Activated naive CD8-positive, alpha-beta T cell treated with anti-CD3 and anti-CD28 coated beads, Interleukin-2, amount 50 U/mL, for 16 hours (primary cell): ENCODE results near the gene ZNF511.

ENCODE experiments used
- DNase-seq: peaks from one replicate; pipeline ENCODE4 v3.0.0-alpha.2; 2020; ENCODE audit warnings: low read depth, low spot score

ZNF511 gene

DNA sequence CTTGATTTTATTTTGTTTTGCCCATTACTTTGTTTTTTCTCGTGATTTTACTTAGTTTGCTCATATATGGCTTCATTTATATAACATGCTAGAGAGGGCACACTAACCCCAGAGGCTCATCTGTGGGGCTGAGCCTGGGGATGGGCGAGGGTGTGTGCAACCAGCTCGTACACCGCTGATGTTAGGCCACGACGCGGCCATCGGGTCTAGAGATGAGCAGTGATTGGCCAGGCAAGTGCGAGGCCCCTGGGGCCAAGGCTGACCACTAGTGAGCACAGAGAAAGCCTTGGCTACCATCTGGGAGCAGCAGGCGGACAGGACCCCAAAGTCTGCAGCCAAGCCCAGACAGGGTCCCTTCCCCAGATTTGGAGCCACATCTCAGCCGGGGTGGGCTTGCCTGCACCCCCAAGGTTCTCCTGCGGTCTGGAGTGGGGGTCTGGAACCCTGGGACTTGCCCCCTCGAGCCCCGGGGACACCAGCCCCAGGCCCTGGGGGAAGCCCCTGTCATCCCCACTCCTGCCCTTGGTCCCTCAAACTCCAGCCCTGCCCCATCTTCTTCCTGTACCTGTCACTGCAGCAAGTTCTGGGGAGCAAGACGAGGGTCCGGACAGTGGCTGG lies 45.4 kb downstream of the ZNF511 start:
- no peak for DNase-seq

DNA sequence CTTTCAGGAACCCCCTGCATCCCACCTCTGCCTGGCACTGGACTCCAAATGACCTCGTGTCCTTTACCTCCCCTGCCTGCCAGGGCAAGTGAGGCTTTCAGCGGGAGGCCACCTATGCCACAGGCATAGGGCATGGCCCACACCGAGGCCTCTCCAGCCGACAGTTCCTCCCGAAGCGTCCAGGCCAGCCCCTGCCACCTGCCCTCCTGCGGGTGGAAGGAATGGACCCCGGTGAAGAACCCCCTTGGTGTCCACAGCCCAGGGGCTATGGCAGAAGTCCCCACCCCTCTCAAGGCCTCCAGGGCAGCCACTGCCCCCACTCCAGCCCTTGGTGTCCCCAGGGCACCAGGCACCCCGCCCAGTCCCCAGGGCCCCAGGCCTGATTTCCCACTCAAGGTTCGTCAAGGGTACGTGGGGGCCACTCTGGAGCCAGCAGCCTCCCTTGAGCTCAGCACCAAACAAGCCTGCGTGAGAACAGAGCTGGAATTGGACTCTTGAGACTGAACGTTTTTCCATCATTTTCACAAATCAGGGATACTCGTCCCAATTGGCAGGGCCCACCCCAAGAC lies 46.0 kb downstream of the ZNF511 start:
- no peak for DNase-seq

DNA sequence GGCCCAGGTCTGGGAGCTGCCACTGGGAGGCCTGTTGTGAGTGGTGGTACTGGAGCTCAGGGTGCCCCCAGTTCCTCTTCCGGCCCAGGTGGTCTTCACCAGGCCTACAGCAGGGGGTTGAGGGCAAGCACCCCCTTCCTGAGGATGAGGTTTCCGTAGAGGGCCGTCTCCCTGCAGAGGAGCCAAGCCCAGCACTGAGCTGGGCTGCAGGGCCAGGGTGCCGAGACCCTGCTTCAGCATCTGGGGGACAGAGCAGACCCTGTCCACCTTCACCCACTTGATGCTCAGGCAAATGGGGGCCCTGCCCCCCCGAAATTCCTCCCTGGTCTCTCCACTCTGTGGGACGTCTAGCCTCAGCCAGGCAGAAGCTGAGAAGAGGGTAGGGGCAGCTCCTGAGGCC lies 46.6 kb downstream of the ZNF511 start:
- DNase-seq, result no peak

DNA sequence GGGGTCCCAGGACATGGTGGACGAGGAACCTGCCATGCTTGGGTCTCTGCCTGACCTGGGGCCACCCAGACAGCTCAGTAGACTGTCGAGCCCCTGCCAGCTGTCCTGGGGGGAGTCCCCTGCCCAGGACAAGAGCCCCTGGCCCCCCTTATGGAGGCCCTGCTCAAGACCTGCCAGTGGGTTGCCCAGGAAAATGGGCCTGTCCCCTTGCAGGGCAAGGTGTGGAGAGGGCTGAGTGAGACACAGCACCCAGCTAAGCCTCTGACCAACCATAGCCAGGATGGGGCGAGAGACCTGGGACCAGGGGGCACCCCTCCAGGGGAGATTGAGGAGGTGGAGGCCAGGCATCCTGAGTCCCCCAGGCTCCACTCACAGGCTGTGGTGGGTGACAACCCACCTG lies 47.3 kb downstream of the ZNF511 start:
- no peak for DNase-seq

DNA sequence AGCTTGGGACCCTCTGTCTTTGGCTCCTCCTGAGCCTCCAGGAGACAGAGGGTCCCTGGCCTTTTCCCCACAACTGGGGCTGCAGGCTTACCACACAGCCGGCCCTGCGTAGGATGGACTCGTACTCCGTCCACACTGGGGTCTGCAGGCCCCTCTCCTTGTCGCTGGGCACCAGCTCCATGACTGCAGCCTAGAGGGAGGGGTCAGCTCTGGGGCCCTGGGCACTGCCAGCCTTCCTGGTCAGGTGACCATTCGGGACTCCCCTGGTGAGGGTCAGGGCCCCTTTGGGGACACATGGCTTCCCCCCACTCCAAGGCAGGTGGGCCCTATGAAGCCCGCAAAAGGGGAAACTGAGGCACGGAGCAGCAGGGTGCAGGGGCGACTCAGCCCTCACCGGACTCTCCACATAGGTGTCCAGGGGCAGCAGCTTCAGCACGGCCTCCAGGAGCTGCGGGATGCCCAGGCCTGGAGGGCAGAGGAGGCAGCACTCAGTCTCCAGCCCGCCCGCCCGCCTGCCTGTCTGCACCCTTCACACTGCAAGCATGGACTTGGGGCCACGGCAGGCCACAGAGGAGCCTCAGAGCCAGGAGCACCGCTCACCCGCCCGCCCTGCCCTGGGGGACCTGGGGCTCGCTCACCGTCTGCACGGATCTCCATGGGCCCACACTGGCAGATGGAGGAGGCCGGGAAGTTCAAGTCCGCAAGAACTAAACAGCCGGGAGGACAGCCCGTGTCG lies 48.0 kb downstream of the ZNF511 start:
- DNase-seq, result no peak

DNA sequence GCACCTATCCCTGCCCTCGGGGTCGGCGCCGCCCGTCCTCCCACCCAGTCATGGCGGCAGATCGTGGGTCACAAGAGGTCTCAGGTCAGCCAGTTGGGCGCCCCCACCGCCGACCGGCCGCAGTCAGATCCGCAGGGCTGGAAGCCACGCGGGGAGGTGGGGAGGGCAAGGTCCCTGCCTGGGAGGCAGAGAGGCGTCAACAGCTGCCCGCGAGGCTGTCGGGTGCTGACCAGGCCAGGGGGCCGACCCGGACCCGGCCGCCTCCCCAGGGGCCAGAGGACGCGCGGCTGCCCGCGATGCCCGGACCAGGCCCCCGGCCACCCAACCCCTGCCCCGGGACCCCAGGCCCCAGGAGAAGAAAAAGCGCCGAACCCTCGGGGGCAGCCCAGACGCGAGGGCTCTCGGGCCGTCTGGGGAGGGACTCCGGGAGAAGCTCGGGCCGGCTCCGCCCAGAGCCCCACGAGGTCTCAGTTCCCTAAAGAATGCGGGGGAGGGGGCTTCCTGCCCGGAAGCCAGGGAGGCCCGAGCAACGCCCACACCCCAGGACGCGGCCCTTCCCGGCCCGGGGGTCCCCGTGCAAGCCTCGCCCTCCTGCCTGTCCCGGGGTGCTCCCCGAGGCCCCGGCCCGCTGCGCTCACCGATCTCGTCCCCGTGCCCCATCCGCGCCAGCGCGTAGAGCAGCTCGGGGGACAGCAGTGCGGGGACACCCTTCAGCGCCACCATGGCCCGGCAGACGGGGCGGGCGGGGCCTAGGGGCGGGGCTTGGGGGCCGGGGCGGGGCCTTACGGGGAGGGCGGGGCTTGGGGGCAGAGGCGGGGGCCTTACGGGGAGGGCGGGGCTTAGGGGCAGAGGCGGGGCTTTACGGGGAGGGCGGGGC lies 48.8 kb downstream of the ZNF511 start, which contains the start of gene FUOM:
Gene FUOM, minus strand, starts transcription at position 735 of the 877 bp plus-strand sequence. Its CDS starts 12 bp downstream, at position 723.
- DNase-seq, result peak; percentile 38

DNA sequence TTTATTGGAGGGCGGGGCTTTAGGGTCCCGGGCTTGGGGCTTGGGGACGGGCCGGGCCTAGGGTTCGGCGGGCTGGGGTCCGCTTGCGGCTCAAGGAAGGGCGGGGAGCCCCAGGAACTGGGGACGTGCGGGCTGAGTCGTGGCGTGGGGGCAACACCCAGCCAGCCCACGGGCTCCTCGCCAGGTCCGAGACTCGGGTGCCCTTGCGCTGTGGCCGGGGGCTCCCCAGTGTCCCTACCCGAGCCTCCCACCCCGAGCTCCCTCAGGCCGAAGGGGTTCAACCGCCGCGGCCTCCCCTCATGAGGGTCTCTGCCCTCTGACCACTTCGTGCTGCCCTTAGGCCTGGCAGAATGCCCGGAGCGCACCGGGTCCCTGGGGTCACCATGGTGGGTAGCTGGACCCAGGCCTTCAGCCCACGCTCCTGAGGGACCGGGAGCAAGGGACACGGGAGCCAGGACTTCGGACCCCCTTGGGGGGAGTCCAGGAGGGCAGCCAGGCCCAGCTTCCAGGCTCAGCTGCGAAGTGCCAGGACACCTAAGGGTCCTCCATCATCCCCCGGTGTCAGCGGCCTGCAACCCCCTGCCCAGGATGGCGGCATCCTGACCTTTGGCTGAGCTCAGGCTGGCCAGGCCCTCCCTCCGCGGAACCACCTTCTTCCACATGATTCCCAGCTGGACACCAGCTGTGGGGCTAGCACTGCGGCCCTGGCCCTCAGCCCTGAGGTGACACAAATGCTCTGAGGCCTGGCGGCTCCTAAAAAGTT lies 49.6 kb downstream of the ZNF511 start:
- no peak for DNase-seq

DNA sequence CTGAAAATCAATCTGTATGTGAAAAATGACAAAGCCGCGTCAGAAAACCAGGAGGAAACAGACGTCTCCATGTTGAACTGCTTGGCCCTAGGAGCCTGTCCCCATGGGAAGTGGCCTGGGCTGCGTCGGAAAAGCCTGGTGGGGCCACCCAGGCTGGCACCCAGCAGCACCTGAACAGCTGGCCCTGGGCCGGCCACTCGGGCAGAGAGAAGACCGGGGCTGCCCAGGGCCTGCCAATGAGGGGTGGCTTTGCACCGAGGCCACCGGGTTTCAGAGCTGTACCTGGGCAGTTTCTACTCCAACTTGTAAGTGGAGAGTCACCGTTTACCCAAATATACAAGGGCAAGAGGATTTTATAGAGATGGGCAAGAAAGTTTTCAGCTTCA lies 50.2 kb downstream of the ZNF511 start:
- no peak for DNase-seq

DNA sequence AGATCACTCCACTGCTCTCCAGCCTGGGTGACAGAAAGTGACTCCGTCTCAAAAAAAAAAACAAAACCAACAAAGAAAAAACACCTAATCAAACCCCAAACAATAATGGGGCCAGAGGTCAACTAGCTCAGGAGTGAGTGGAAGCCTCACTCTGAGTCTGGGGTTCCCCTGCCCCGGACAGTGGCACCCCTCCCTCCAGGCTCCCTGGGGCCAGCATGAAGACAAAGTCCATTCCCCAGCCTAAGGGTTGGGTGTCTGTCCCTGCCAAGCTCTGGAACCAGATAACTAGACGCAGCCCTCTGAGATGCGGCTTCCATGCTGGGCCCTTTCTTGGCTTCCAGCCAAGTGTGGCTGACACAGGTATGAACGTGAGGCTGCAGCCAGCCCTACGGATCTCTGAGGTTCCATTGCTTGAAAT lies 50.8 kb downstream of the ZNF511 start:
- DNase-seq, result no peak

DNA sequence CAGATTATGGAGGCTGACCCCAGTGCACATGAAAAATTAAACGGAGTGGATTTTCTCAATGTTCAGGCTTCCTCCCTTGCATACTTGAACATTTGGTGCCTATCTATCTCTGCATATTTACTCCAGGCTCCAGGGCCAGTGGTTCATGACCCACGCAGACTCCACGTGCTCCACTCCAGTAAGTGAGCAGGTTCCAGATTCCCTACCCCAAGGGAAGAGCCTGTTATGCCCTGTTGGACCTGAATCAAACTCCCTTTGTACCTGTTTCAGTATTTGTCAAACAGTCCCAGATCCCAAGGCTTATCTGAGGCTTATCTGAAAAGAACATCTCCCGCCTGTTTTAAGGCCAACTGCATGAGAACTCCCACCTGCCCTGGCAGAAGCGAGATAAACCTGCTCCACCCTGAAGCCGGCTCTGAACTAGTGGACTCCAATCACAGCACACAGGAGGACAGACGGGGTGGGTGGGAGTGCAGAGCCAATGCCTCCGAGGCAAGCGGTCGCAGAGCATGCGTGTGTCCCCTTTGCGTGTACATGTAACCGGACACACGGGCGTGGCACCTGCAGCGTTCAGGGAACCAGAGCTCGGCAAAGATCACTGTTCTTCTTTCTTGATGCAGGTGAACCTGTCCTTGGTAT lies 51.4 kb downstream of the ZNF511 start:
- no peak for DNase-seq

DNA sequence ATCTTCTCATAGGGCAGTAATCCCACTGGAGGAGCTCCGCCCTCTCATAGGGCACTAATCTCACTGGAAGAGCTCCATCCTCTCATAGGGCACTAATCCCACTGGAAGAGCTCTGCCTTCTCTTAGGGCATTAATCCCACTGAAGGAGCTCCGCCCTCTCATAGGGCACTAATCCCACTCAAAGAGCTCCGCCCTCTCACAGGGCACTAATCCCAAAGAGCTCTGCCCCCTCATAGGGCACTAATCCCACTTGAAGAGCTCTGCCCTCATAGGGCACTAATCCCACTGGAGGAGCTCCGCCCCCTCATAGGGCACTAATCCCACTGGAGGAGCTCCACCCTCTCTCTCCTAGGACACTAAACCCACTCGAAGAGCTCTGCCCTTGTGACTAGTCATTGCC lies 52.5 kb downstream of the ZNF511 start:
- DNase-seq, result no peak

DNA sequence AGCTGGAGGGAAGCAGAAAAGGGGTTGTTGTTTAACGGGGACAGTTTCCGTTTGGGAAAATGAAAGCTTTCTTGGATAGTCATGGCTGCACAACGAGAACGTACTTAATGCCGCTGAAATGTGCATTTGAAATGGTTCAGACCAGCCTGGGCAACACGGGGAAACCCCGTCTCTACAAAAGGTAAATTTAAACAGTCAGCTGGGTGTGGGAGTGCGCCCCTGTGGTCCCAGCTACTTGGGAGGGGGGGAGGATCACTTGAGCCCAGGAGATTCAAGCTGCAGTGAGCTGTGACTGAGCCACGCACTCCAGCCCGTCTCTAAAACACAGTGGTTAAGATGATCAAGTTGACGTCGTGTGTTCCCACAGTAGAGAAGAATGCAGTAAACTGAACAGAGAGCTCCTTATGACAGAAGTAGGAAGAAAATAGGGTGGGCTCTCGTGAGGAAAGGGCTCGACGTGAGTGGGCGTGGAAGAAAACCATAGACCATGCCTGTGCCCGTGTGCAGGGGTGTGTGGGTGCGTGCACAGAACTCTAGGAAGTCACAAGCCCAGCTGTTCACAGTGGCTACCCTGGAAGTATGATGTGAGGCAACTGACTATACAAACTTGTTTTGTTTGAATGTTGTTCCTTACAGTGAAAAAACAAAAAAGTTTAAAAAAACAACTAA lies 53.2 kb downstream of the ZNF511 start:
- DNase-seq, result no peak
